ENCODE data around the gene TADA2B. TPM values are rescaled to one million over a fixed set of nuclear protein-coding genes. Genes with fewer than 3 reads are reported as not detected.
A peak's percentile ranks its signal among the peaks of the same experiment; 100 is the strongest.
"Not testable (repeated sequence)": the region's sequence is repeated elsewhere in the genome, so short reads cannot be mapped to it uniquely, and the experiment has no call there.

TADA2B gene
- total RNA-seq, 5 donors from 2014 or later (not counting 1 experiment from before 2014, with no cell fraction given), result 36.6 to 44.8 (median 42.3) TPM

- Mint-ChIP-seq H3K4me1 (no peaks in the 10 kb centered on the region), H3K27me3 (peaks cover 20 to 45% of the 10 kb centered on the region in 2 donors), H3K36me3 (no peaks in the 10 kb centered on the region), H3K27ac (no peak overlapping the region), H3K4me3 (no peak overlapping the region), H3K9me3 (no peaks in the 10 kb centered on the region)
- Histone ChIP-seq H3K27me3 (replicated peaks in 1 of 2; ENCODE audit: control insufficient read depth in 2 of 2, extremely low read depth in 1 of 2, insufficient read depth in 2 of 2, low read length in 1 of 2) (peaks cover 10 to 37% of the 10 kb centered on the region in 2 experiments), H3K9me3 (no peaks in the 10 kb centered on the region), H3K36me3 (ENCODE audit: control insufficient read depth in 2 of 2, extremely low read depth in 1 of 2, insufficient read depth in 1 of 2, low read length in 1 of 2) (no peaks in the 10 kb centered on the region), H3K4me3 (ENCODE audit: control insufficient read depth in 1 of 2, extremely low read depth in 1 of 2, low read length in 1 of 2) (no peak overlapping the region), H3K27ac (ENCODE audit: low read length) (no peak overlapping the region), H3K4me1 (ENCODE audit: control insufficient read depth in 1 of 2, extremely low read depth in 1 of 2, insufficient read depth in 2 of 2, low read length in 2 of 2) (no peaks in the 10 kb centered on the region)
- no peak for DNase-seq
- ChIA-PET CTCF (no interaction called here), POLR2A (interaction anchor here in 1 of 2 donors (0.6 kb wide), 1 partner anchor 15 kb away, joined by 3 read pairs; no protein-coding TSS in a partner anchor)
- ATAC-seq (replicated peaks in 1 of 4), result no peak
- no CpG with 5 or more reads among the region's 3 CpGs for WGBS (ENCODE audit: insufficient coverage)
Measured at GRCh38 chr4:7092026-7092425, 48.9 kb downstream of the TADA2B start.

- no peak overlapping the region for H3K4me3 ChIP-seq (ENCODE audit: control insufficient read depth in 1 of 2, extremely low read depth in 1 of 2, low read length in 1 of 2)
- no peak overlapping the region for H3K27ac Mint-ChIP-seq
- peaks cover 4 to 21% of the 10 kb centered on the region in 2 experiments for H3K27me3 ChIP-seq (replicated peaks in 1 of 2; ENCODE audit: control insufficient read depth in 2 of 2, extremely low read depth in 1 of 2, insufficient read depth in 2 of 2, low read length in 1 of 2)
- H3K36me3 ChIP-seq (ENCODE audit: control insufficient read depth in 2 of 2, extremely low read depth in 1 of 2, insufficient read depth in 1 of 2, low read length in 1 of 2), result no peaks in the 10 kb centered on the region
- no peaks in the 10 kb centered on the region for H3K36me3 Mint-ChIP-seq
- ATAC-seq (replicated peaks in 1 of 4) (no peak), DNase-seq (no peak)
- no peak overlapping the region for H3K4me3 Mint-ChIP-seq
- H3K27me3 Mint-ChIP-seq, result peaks cover 9 to 31% of the 10 kb centered on the region in 2 donors
- H3K4me1 Mint-ChIP-seq, result no peaks in the 10 kb centered on the region
- H3K9me3 Mint-ChIP-seq, result no peaks in the 10 kb centered on the region
- ChIA-PET POLR2A (no interaction called here), CTCF (no interaction called here)
- H3K27ac ChIP-seq (ENCODE audit: low read length), result no peak overlapping the region
- WGBS (ENCODE audit: insufficient coverage), result 91% methylated on average over 10 of the region's 10 CpGs
- no peaks in the 10 kb centered on the region for H3K9me3 ChIP-seq
- no peaks in the 10 kb centered on the region for H3K4me1 ChIP-seq (ENCODE audit: control insufficient read depth in 1 of 2, extremely low read depth in 1 of 2, insufficient read depth in 2 of 2, low read length in 2 of 2)
Measured at GRCh38 chr4:7094916-7095315, 51.7 kb downstream of the TADA2B start.

- Histone ChIP-seq H3K27me3 (replicated peaks in 1 of 2; ENCODE audit: control insufficient read depth in 2 of 2, extremely low read depth in 1 of 2, insufficient read depth in 2 of 2, low read length in 1 of 2) (peaks cover 2 to 19% of the 10 kb centered on the region in 2 experiments), H3K9me3 (no peaks in the 10 kb centered on the region), H3K4me1 (ENCODE audit: control insufficient read depth in 1 of 2, extremely low read depth in 1 of 2, insufficient read depth in 2 of 2, low read length in 2 of 2) (no peaks in the 10 kb centered on the region), H3K36me3 (ENCODE audit: control insufficient read depth in 2 of 2, extremely low read depth in 1 of 2, insufficient read depth in 1 of 2, low read length in 1 of 2) (no peaks in the 10 kb centered on the region), H3K4me3 (ENCODE audit: control insufficient read depth in 1 of 2, extremely low read depth in 1 of 2, low read length in 1 of 2) (no peak overlapping the region), H3K27ac (ENCODE audit: low read length) (no peak overlapping the region)
- Mint-ChIP-seq H3K4me1 (peaks cover 0 to 1% (median 0%) of the 10 kb centered on the region in 3 donors), H3K4me3 (no peak overlapping the region), H3K36me3 (no peaks in the 10 kb centered on the region), H3K9me3 (no peaks in the 10 kb centered on the region), H3K27ac (no peak overlapping the region), H3K27me3 (peaks cover 9 to 29% of the 10 kb centered on the region in 2 donors)
- 79% methylated on average over 10 of the region's 16 CpGs for WGBS (ENCODE audit: insufficient coverage)
- ATAC-seq (replicated peaks in 1 of 4) (no peak), DNase-seq (no peak)
- ChIA-PET CTCF (no interaction called here), POLR2A (no interaction called here)
Measured at GRCh38 chr4:7095611-7096155, 52.5 kb downstream of the TADA2B start.

- Mint-ChIP-seq H3K27ac (no peak overlapping the region), H3K9me3 (no peaks in the 10 kb centered on the region), H3K4me3 (no peak overlapping the region), H3K4me1 (peaks cover 0 to 6% (median under 1%) of the 10 kb centered on the region in 3 donors), H3K27me3 (peaks cover 5 to 27% of the 10 kb centered on the region in 2 donors), H3K36me3 (no peaks in the 10 kb centered on the region)
- Histone ChIP-seq H3K4me3 (ENCODE audit: control insufficient read depth in 1 of 2, extremely low read depth in 1 of 2, low read length in 1 of 2) (no peak overlapping the region), H3K27ac (ENCODE audit: low read length) (no peak overlapping the region), H3K36me3 (ENCODE audit: control insufficient read depth in 2 of 2, extremely low read depth in 1 of 2, insufficient read depth in 1 of 2, low read length in 1 of 2) (no peaks in the 10 kb centered on the region), H3K27me3 (replicated peaks in 1 of 2; ENCODE audit: control insufficient read depth in 2 of 2, extremely low read depth in 1 of 2, insufficient read depth in 2 of 2, low read length in 1 of 2) (peaks cover 2 to 19% of the 10 kb centered on the region in 2 experiments), H3K4me1 (ENCODE audit: control insufficient read depth in 1 of 2, extremely low read depth in 1 of 2, insufficient read depth in 2 of 2, low read length in 2 of 2) (peaks cover 0 to 2% of the 10 kb centered on the region in 2 experiments), H3K9me3 (no peaks in the 10 kb centered on the region)
- POLR2A ChIA-PET, result no interaction called here
- DNase-seq (no peak), ATAC-seq (replicated peaks in 1 of 4) (no peak)
- CTCF ChIA-PET, result no interaction called here
- 100% methylated on average over 5 of the region's 7 CpGs for WGBS (ENCODE audit: insufficient coverage)
Measured at GRCh38 chr4:7096236-7096635, 53.1 kb downstream of the TADA2B start.

- H3K36me3 ChIP-seq (ENCODE audit: control insufficient read depth in 2 of 2, extremely low read depth in 1 of 2, insufficient read depth in 1 of 2, low read length in 1 of 2), result no peaks in the 10 kb centered on the region
- Mint-ChIP-seq H3K27ac (peak overlapping the region; percentile 14 to 55), H3K9me3 (no peaks in the 10 kb centered on the region), H3K4me3 (peak overlapping the region; percentile 86 to 89 (median 89)), H3K4me1 (peaks cover 15 to 27% (median 21%) of the 10 kb centered on the region in 3 donors), H3K36me3 (no peaks in the 10 kb centered on the region), H3K27me3 (peaks cover 0 to under 1% of the 10 kb centered on the region in 2 donors)
- no peak overlapping the region for H3K27ac ChIP-seq (ENCODE audit: low read length)
- H3K4me3 ChIP-seq (ENCODE audit: control insufficient read depth in 1 of 2, extremely low read depth in 1 of 2, low read length in 1 of 2), result peak overlapping the region; percentile 21 to 84
- H3K27me3 ChIP-seq (replicated peaks in 1 of 2; ENCODE audit: control insufficient read depth in 2 of 2, extremely low read depth in 1 of 2, insufficient read depth in 2 of 2, low read length in 1 of 2), result peaks cover 0 to 13% of the 10 kb centered on the region in 2 experiments
- peaks cover 8 to 27% of the 10 kb centered on the region in 2 experiments for H3K4me1 ChIP-seq (ENCODE audit: control insufficient read depth in 1 of 2, extremely low read depth in 1 of 2, insufficient read depth in 2 of 2, low read length in 2 of 2)
- no peaks in the 10 kb centered on the region for H3K9me3 ChIP-seq
- DNase-seq, result peak in 31 of 35 experiments; percentile 8 to 65 (median 36)
- POLR2A ChIA-PET, result interaction anchor here in 1 of 2 donors (0.5 to 1.0 kb wide), 6 partner anchors 18 to 527 kb away, joined by 3 to 6 read pairs (median 3); partner anchors contain the start of genes MAN2B2 and TADA2B
- CTCF ChIA-PET, result interaction anchor here (0.7 to 2.1 kb wide), 9 partner anchors 29 to 229 kb away, joined by 3 to 10 read pairs (median 4); partner anchors contain the start of gene GRPEL1 (in 1 of the 2)
- ATAC-seq (replicated peaks in 1 of 4), result peak; percentile 46 to 55 (median 51)
- 22% methylated on average over 15 of the region's 24 CpGs for WGBS (ENCODE audit: insufficient coverage)
Measured at GRCh38 chr4:7101692-7102515, 58.7 kb downstream of the TADA2B start.

GRCh38 chr4:7102516-7102909 lies 59.3 kb downstream of the TADA2B start:
- H3K27me3 Mint-ChIP-seq; H3K36me3 Mint-ChIP-seq; H3K36me3 ChIP-seq (ENCODE audit: control insufficient read depth in 2 of 2, extremely low read depth in 1 of 2, insufficient read depth in 1 of 2, low read length in 1 of 2); H3K27ac ChIP-seq (ENCODE audit: low read length); H3K9me3 Mint-ChIP-seq; H3K9me3 ChIP-seq: not testable (repeated sequence)
- 51% methylated on average over 4 of the region's 12 CpGs for WGBS (ENCODE audit: insufficient coverage)
- POLR2A ChIA-PET, result interaction anchor here in 1 of 2 donors (0.5 to 0.9 kb wide), 2 partner anchors 33 to 59 kb away, joined by 3 to 4 read pairs; partner anchors contain the start of gene TADA2B
- peaks cover 8 to 27% of the 10 kb centered on the region in 2 experiments for H3K4me1 ChIP-seq (ENCODE audit: control insufficient read depth in 1 of 2, extremely low read depth in 1 of 2, insufficient read depth in 2 of 2, low read length in 2 of 2)
- Mint-ChIP-seq H3K27ac (peak overlapping the region in 1 of 2 donors; percentile 81), H3K4me1 (peaks cover 15 to 27% (median 21%) of the 10 kb centered on the region in 3 donors), H3K4me3 (peak overlapping the region; percentile 86 to 89 (median 89))
- ATAC-seq (replicated peaks in 1 of 4) (peak; percentile 3 to 26 (median 15)), DNase-seq (peak in 2 of 35 experiments; percentile 11 to 14)
- peaks cover 0 to 13% of the 10 kb centered on the region in 2 experiments for H3K27me3 ChIP-seq (replicated peaks in 1 of 2; ENCODE audit: control insufficient read depth in 2 of 2, extremely low read depth in 1 of 2, insufficient read depth in 2 of 2, low read length in 1 of 2)
- H3K4me3 ChIP-seq (ENCODE audit: control insufficient read depth in 1 of 2, extremely low read depth in 1 of 2, low read length in 1 of 2), result peak overlapping the region; percentile 65 to 84
- CTCF ChIA-PET, result interaction anchor here (0.6 to 2.1 kb wide), 6 partner anchors 29 to 500 kb away, joined by 3 to 10 read pairs (median 4); partner anchors contain the start of gene GRPEL1 (in 1 of the 2)
